RWPE2 (cell line): ENCODE measurements around the gene GPANK1.

Experiments
- ATAC-seq: fragments of 200-7000 bp; cut with Tn5 transposase; 3 replicates; pipeline ENCODE4 v1.9.1; 2021; ENCODE audit warnings: low read depth
- DNase-seq: peaks from one replicate; pipeline ENCODE4 v3.0.0-alpha.2; 2020; ENCODE audit warnings: low spot score
- H3K27ac ChIP-seq: fragments of 450-650 bp; 2 replicates; pipeline ENCODE4 v1.5.1; 2017; ENCODE audit warnings: mild to moderate bottlenecking; ENCODE audit not compliant: poor library complexity, severe bottlenecking
- H3K27me3 ChIP-seq: fragments of 250-450 bp; sonication (Bioruptor Pico); 2 replicates; pipeline ENCODE4 v1.5.1; 2021; ENCODE audit warnings: mild to moderate bottlenecking, moderate library complexity; ENCODE audit not compliant: insufficient read depth, poor library complexity, severe bottlenecking
- H3K36me3 ChIP-seq: fragments of 250-450 bp; sonication (Bioruptor Pico); 2 replicates; pipeline ENCODE4 v1.5.1; 2020; ENCODE audit warnings: low read depth, mild to moderate bottlenecking, moderate library complexity
- H3K4me1 ChIP-seq: fragments of 250-450 bp; sonication (Bioruptor Pico); 2 replicates; pipeline ENCODE4 v1.5.1; 2021; ENCODE audit warnings: mild to moderate bottlenecking, moderate library complexity; ENCODE audit not compliant: insufficient read depth, poor library complexity, severe bottlenecking
- H3K4me3 ChIP-seq: fragments of 250-450 bp; sonication (Bioruptor Pico); 2 replicates; pipeline ENCODE4 v1.5.1; 2021; ENCODE audit warnings: mild to moderate bottlenecking, moderate library complexity; ENCODE audit not compliant: severe bottlenecking
- H3K9me3 ChIP-seq: fragments of 250-450 bp; sonication (Bioruptor Pico); 2 replicates; pipeline ENCODE4 v1.5.1; 2021; ENCODE audit warnings: mild to moderate bottlenecking, moderate library complexity; ENCODE audit not compliant: severe bottlenecking
- TF ChIP-seq, protein P1 (sequence below): fragments of 450-650 bp; IDR thresholded peaks from one replicate; pipeline ENCODE4 v1.5.1; 2017; ENCODE audit warnings: mild to moderate bottlenecking, moderate library complexity; ENCODE audit not compliant: poor library complexity, severe bottlenecking

GPANK1 gene

GRCh38 chr6:31706599-31706998 is 41.8 kb upstream of the GPANK1 start, which contains the start of gene LY6G6F:
Gene LY6G6F (plus strand): TSS chr6:31706866. CDS start chr6:31706907, 41 bp downstream.
- DNase-seq (no peak), ATAC-seq (no peak)
- Histone ChIP-seq H3K27ac (no peak within 1 kb of the TSS), H3K36me3 (no peaks in the 10 kb centered on the region; the same call in 1 of the 2 replicates), H3K4me1 (peaks cover 5% of the 10 kb centered on the region), H3K27me3 (no peaks in the 10 kb centered on the region), H3K9me3 (no peaks in the 10 kb centered on the region), H3K4me3 (no peak within 1 kb of the TSS)
- TF ChIP-seq, protein P1, sequence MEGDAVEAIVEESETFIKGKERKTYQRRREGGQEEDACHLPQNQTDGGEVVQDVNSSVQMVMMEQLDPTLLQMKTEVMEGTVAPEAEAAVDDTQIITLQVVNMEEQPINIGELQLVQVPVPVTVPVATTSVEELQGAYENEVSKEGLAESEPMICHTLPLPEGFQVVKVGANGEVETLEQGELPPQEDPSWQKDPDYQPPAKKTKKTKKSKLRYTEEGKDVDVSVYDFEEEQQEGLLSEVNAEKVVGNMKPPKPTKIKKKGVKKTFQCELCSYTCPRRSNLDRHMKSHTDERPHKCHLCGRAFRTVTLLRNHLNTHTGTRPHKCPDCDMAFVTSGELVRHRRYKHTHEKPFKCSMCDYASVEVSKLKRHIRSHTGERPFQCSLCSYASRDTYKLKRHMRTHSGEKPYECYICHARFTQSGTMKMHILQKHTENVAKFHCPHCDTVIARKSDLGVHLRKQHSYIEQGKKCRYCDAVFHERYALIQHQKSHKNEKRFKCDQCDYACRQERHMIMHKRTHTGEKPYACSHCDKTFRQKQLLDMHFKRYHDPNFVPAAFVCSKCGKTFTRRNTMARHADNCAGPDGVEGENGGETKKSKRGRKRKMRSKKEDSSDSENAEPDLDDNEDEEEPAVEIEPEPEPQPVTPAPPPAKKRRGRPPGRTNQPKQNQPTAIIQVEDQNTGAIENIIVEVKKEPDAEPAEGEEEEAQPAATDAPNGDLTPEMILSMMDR: no peak

GRCh38 chr6:31705931-31706330 is 41.1 kb upstream of the GPANK1 start:
- no peaks in the 10 kb centered on the region for H3K4me1 ChIP-seq
- DNase-seq: no peak
- no peak overlapping the region for H3K27ac ChIP-seq
- TF ChIP-seq, protein P1: no peak
- ATAC-seq: no peak
- no peaks in the 10 kb centered on the region for H3K27me3 ChIP-seq
- no peaks in the 10 kb centered on the region; the same call in 1 of the 2 replicates for H3K36me3 ChIP-seq
- no peak overlapping the region for H3K4me3 ChIP-seq
- H3K9me3 ChIP-seq: no peaks in the 10 kb centered on the region

DNA sequence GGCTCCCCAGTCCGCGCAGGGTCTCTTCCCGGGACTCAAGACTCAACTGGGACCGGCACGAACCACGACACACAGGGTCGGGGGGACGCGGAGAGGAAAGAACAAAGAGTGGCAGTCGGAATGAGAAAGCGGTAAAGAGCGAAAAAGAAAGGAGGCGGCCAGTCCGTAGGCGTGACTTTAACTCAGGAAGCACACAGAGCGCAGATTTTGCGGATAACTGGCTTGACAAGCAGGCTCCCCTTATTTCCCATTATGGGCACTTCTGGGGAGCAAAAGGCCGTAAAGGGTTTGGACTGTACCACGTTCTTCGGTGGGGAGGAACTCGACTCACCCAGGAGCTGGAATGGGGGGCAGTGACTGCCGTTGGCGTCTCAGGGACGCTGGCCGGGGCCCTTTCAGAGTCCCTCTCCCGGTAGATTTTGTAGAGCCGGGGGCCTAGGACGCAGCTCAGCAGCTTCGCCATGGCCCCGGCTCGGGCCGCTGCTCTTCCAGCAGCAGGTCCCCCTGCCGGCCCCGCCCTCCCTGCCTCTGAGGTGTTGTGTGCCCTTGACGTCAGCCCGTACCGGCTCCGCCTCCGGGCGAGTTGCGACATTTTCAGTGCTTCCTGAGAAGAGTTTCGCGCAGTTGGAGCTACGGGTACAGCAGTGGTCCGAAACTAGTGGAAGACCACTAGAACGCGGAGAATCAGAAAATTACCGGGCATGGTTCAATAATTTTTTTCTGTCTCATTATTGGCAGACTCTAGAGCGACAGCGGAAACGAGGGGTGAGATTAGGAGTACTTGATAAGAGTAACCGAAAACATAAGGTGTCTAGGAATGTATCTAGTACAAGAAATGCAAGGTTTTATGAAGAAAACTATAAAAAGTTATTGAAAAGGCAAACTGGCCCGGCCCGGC is 38.3 kb upstream of the GPANK1 start, which contains the start of gene ABHD16A:
Gene ABHD16A, minus strand, starts transcription at position 506 of the 898 bp plus-strand sequence. Its CDS starts 43 bp downstream, at position 463.
- ATAC-seq (peak; percentile 93), DNase-seq (peak; percentile 98)
- H3K27me3 ChIP-seq: no peaks in the 10 kb centered on the region
- no peaks in the 10 kb centered on the region for H3K4me1 ChIP-seq
- no peaks in the 10 kb centered on the region for H3K9me3 ChIP-seq
- TF ChIP-seq, protein P1: no peak
- H3K27ac ChIP-seq: peak within 1 kb of the TSS; percentile 53
- peak within 1 kb of the TSS; percentile 88 for H3K4me3 ChIP-seq
- peaks cover 17% of the 10 kb centered on the region for H3K36me3 ChIP-seq

GRCh38 chr6:31702405-31702818 is 37.6 kb upstream of the GPANK1 start:
- DNase-seq: no peak
- Histone ChIP-seq H3K36me3 (peaks cover 17% of the 10 kb centered on the region), H3K4me1 (no peaks in the 10 kb centered on the region)

More at GRCh38 chr6:31702405-31702818, 37.6 kb upstream of the GPANK1 start:
- Histone ChIP-seq H3K4me3 (peak overlapping the region; percentile 88), H3K27me3 (no peaks in the 10 kb centered on the region), H3K9me3 (no peaks in the 10 kb centered on the region), H3K27ac (peak overlapping the region; percentile 53)
- TF ChIP-seq, protein P1: no peak
- ATAC-seq: peak; percentile 5; the same call in 2 of the 3 replicates
